OCI-LY7 (cell line): ENCODE measurements around the gene MRPS6. TPM values are rescaled to one million over a fixed set of nuclear protein-coding genes. Genes with fewer than 3 reads are reported as not detected.

Experiments used
- BruUV-seq: library from RNA; stranded (reverse); fragments of 400-500 nt; replicated peaks from 2 replicates; lab custom pipeline; 2021; lab: Mats Ljungman, UMichigan
- CTCF ChIA-PET: fragments of 300-600 bp; sonication (Branson Sonifier 250); formaldehyde crosslinking; loops from one replicate; lab custom pipeline; 2022; ENCODE audit warnings: antibody characterized with exemption; ENCODE audit not compliant: unreplicated experiment; lab: Charles Lee
- POLR2A ChIA-PET: fragments of 300-600 bp; sonication (Branson Sonifier 250); formaldehyde crosslinking; loops from one replicate; lab custom pipeline; 2022; ENCODE audit warnings: antibody characterized with exemption; lab: Charles Lee
- DNase-seq: peaks from one replicate; pipeline ENCODE4 v3.0.0-alpha.2; 2015; ENCODE audit warnings: low spot score
- H2AFZ ChIP-seq: fragments of 200-600 bp; sonication (generic), shearing (Covaris generic); 2 replicates; pipeline ENCODE4 v1.6.1; 2014; ENCODE audit warnings: mild to moderate bottlenecking, antibody characterized with exemption, low read length, moderate library complexity
- H3K27ac ChIP-seq: fragments of 200-600 bp; sonication (generic); 2 replicates; pipeline ENCODE4 v1.5.1; 2014; ENCODE audit warnings: mixed run types, low read depth, mild to moderate bottlenecking, moderate library complexity, low read length, inconsistent platforms; ENCODE audit not compliant: poor library complexity, severe bottlenecking
- H3K36me3 ChIP-seq: fragments of 200-600 bp; sonication (generic); 2 replicates; pipeline ENCODE4 v1.6.1; 2014; ENCODE audit warnings: mild to moderate bottlenecking, antibody characterized with exemption, low read length, moderate library complexity, mixed read lengths; ENCODE audit not compliant: insufficient read depth
- H3K4me1 ChIP-seq: fragments of 200-600 bp; sonication (generic); 2 replicates; pipeline ENCODE4 v1.5.1; 2014; ENCODE audit warnings: mild to moderate bottlenecking, low read length; ENCODE audit not compliant: insufficient read depth, poor library complexity, severe bottlenecking
- H3K4me2 ChIP-seq: fragments of 200-600 bp; sonication (generic); 2 replicates; pipeline ENCODE4 v1.6.1; 2014; ENCODE audit warnings: mild to moderate bottlenecking, low read length
- H3K4me3 ChIP-seq: fragments of 200-600 bp; sonication (generic); 2 replicates; pipeline ENCODE4 v1.5.1; 2014; ENCODE audit warnings: mild to moderate bottlenecking, low read depth, low read length; ENCODE audit not compliant: poor library complexity, severe bottlenecking
- H3K79me2 ChIP-seq: fragments of 200-600 bp; sonication (generic); 2 replicates; pipeline ENCODE4 v1.6.1; 2016; ENCODE audit warnings: low read depth, mild to moderate bottlenecking, low read length, moderate library complexity, mixed read lengths; ENCODE audit not compliant: insufficient read depth
- H3K9me2 ChIP-seq: fragments of 200-600 bp; sonication (generic); 2 replicates; pipeline ENCODE4 v1.6.1; 2016; ENCODE audit warnings: mild to moderate bottlenecking, low read length, mixed read lengths; ENCODE audit not compliant: insufficient read depth
- H3K9me3 ChIP-seq: fragments of 200-600 bp; sonication (generic); 2 replicates; pipeline ENCODE4 v1.6.1; 2014; ENCODE audit warnings: mild to moderate bottlenecking, mixed run types, low read length, mixed read lengths
- H4K20me1 ChIP-seq: fragments of 200-600 bp; sonication (generic); 2 replicates; pipeline ENCODE4 v1.6.1; 2014; ENCODE audit warnings: mild to moderate bottlenecking, antibody characterized with exemption, low read length, moderate library complexity, mixed read lengths; ENCODE audit not compliant: insufficient read depth
- CTCF ChIP-seq: fragments of 200-600 bp; sonication (generic); conservative IDR thresholded peaks from 2 replicates; pipeline ENCODE4 v1.5.1; 2014; ENCODE audit warnings: mild to moderate bottlenecking, antibody characterized with exemption, low read length, moderate library complexity, mixed read lengths
- EZH2phosphoT487 ChIP-seq: fragments of 200-600 bp; sonication (generic); IDR thresholded peaks from 2 replicates; pipeline ENCODE4 v1.6.1; 2018; ENCODE audit warnings: low read depth, borderline replicate concordance, mild to moderate bottlenecking, mixed run types, antibody characterized with exemption, low read length, moderate library complexity, mixed read lengths
- intact Hi-C: fragments of 100-400 bp; cut with micrococcal nuclease; formaldehyde crosslinking; loops from one replicate; pipeline ENCODE4 v1.10.0; 2022; ENCODE audit not compliant: unreplicated experiment
- total RNA-seq, 2 experiments: library from RNA; depleted of rRNA in 1 of 2; stranded (reverse); fragments of >200 nt in 1 of 2; shearing (Covaris generic) in 1 of 2; gene quantifications; 2 replicates each; pipeline ENCODE4 v1.2.3, GENCODE V29; 2014 to 2022

The MRPS6 gene
- total RNA-seq, 2 experiments from 2014 or later = 20.9 to 56.1 TPM

- TF ChIP-seq EZH2phosphoT487 = no peak
- no peak for TF ChIP-seq CTCF
- Histone ChIP-seq H2AFZ (no peak overlapping the region), H3K27ac (no peak overlapping the region), H3K9me3 (no peaks in the 10 kb centered on the region), H3K79me2 (0 out of 2 replicates have a peak, but pooled peaks cover 6% of the 10 kb centered on the region), H3K4me2 (no peak overlapping the region), H3K9me2 (no peaks in the 10 kb centered on the region), H3K36me3 (peaks cover 34% of the 10 kb centered on the region), H3K4me1 (no peaks in the 10 kb centered on the region), H4K20me1 (no peaks in the 10 kb centered on the region), H3K4me3 (no peak overlapping the region)
- DNase-seq = no peak
- intact Hi-C loops = no loop called here
- no TSS peak for BruUV-seq
- POLR2A ChIA-PET = no interaction called here
- CTCF ChIA-PET = no interaction called here
These were observed 70.4 kb downstream of the MRPS6 start for GRCh38 chr21:34143685-34144182.

GRCh38 chr21:34144224-34144623 lies 70.8 kb downstream of the MRPS6 start:
- intact Hi-C loops = no loop called here

More at GRCh38 chr21:34144224-34144623, 70.8 kb downstream of the MRPS6 start:
- H3K4me1 ChIP-seq = no peaks in the 10 kb centered on the region
- H3K4me3 ChIP-seq = no peak overlapping the region
- no peak overlapping the region for H2AFZ ChIP-seq
- H3K4me2 ChIP-seq = no peak overlapping the region
- POLR2A ChIA-PET = no interaction called here
- no peaks in the 10 kb centered on the region for H3K9me2 ChIP-seq
- H3K79me2 ChIP-seq = 0 out of 2 replicates have a peak, but pooled peaks cover 6% of the 10 kb centered on the region
- no peaks in the 10 kb centered on the region for H4K20me1 ChIP-seq
- DNase-seq = no peak
- TF ChIP-seq CTCF (no peak), EZH2phosphoT487 (no peak)
- BruUV-seq = no TSS peak
- H3K36me3 ChIP-seq = peaks cover 34% of the 10 kb centered on the region
- CTCF ChIA-PET = no interaction called here
- no peaks in the 10 kb centered on the region for H3K9me3 ChIP-seq
- no peak overlapping the region for H3K27ac ChIP-seq
